GM23338 (cell line): ENCODE data around the gene RAB11FIP4. TPM values are rescaled to one million over a fixed set of nuclear protein-coding genes. Genes with fewer than 3 reads are reported as not detected.

Experiments used
- ATAC-seq: fragments of 200-7000 bp; cut with Tn5 transposase; 3 replicates; pipeline ENCODE4 v1.9.1; 2020
- DNase-seq: peaks from one replicate; pipeline ENCODE4 v3.0.0-alpha.2; 2015; ENCODE audit warnings: low spot score
- H2AFZ ChIP-seq: fragments of 200-600 bp; sonication (generic); 2 replicates; pipeline ENCODE4 v1.8.0; 2016; ENCODE audit warnings: antibody characterized with exemption, mild to moderate bottlenecking, moderate library complexity
- H3F3A ChIP-seq: fragments of 200-600 bp; sonication (generic); replicated peaks from 2 replicates; pipeline ENCODE4 v1.8.0; 2017; ENCODE audit warnings: antibody characterized with exemption, mixed run types, low read depth
- H3K27ac ChIP-seq: fragments of 200-600 bp; sonication (generic); 2 replicates; pipeline ENCODE4 v1.6.1; 2016; ENCODE audit warnings: low read depth
- H3K27me3 ChIP-seq: fragments of 200-600 bp; sonication (generic); 2 replicates; pipeline ENCODE4 v1.8.0; 2016; ENCODE audit warnings: mild to moderate bottlenecking, mixed run types, moderate library complexity; ENCODE audit not compliant: insufficient read depth
- H3K36me3 ChIP-seq: fragments of 200-600 bp; sonication (generic); 2 replicates; pipeline ENCODE4 v1.8.0; 2016; ENCODE audit warnings: mild to moderate bottlenecking; ENCODE audit not compliant: insufficient read depth
- H3K4me1 ChIP-seq: fragments of 200-600 bp; sonication (generic); 2 replicates; pipeline ENCODE4 v1.8.0; 2016; ENCODE audit warnings: mild to moderate bottlenecking, moderate library complexity; ENCODE audit not compliant: insufficient read depth
- H3K4me2 ChIP-seq: fragments of 200-600 bp; sonication (generic); 2 replicates; pipeline ENCODE4 v1.7.1; 2017; ENCODE audit warnings: mixed run types
- H3K4me3 ChIP-seq: fragments of 200-600 bp; sonication (generic); 2 replicates; pipeline ENCODE4 v1.6.1; 2016; ENCODE audit warnings: mixed run types
- H3K79me2 ChIP-seq: fragments of 200-600 bp; sonication (generic); replicated peaks from 2 replicates; pipeline ENCODE4 v1.8.0; 2017; ENCODE audit warnings: mild to moderate bottlenecking; ENCODE audit not compliant: insufficient read depth
- H3K9me2 ChIP-seq: fragments of 200-600 bp; sonication (generic); 2 replicates; pipeline ENCODE4 v1.8.0; 2017; ENCODE audit not compliant: insufficient read depth
- H4K20me1 ChIP-seq: fragments of 200-600 bp; sonication (generic); replicated peaks from 2 replicates; pipeline ENCODE4 v1.8.0; 2017; ENCODE audit warnings: mild to moderate bottlenecking; ENCODE audit not compliant: insufficient read depth
- H3K27ac Mint-ChIP-seq: 2 replicates; pipeline ENCODE4 v1.8.0; 2020; ENCODE audit warnings: inconsistent platforms, mild to moderate bottlenecking, moderate library complexity, mixed read lengths
- H3K27me3 Mint-ChIP-seq: 3 replicates; pipeline ENCODE4 v1.8.0; 2022; ENCODE audit warnings: low read depth, mild to moderate bottlenecking, moderate library complexity, mixed read lengths, inconsistent platforms; ENCODE audit not compliant: insufficient read depth, poor library complexity
- H3K36me3 Mint-ChIP-seq: 3 replicates; pipeline ENCODE4 v1.8.0; 2021; ENCODE audit warnings: low read depth, mild to moderate bottlenecking, inconsistent platforms, moderate library complexity, mixed read lengths
- H3K4me1 Mint-ChIP-seq: 3 replicates; pipeline ENCODE4 v1.8.0; 2020; ENCODE audit warnings: mild to moderate bottlenecking, inconsistent platforms, mixed read lengths
- H3K4me3 Mint-ChIP-seq: 3 replicates; pipeline ENCODE4 v1.8.0; 2021; ENCODE audit warnings: moderate library complexity, mild to moderate bottlenecking, inconsistent platforms, mixed read lengths
- H3K9me3 Mint-ChIP-seq: 3 replicates; pipeline ENCODE4 v1.8.0; 2020; ENCODE audit warnings: moderate library complexity, mild to moderate bottlenecking, inconsistent platforms, mixed read lengths
- CREB1 ChIP-seq: fragments of 250-450 bp; sonication (Bioruptor Pico); IDR thresholded peaks from 2 replicates; pipeline ENCODE4 v1.5.0; 2020; ENCODE audit warnings: low read depth, mild to moderate bottlenecking, moderate library complexity
- CTCF ChIP-seq, 2 experiments: fragments of 200-600 bp in 1 of 2; sonication (generic) in 1 of 2; conservative IDR thresholded peaks; 2 replicates each; pipeline versions ENCODE4 v1.5.1 to v1.6.1; 2016 to 2017; ENCODE audit warnings: antibody characterized with exemption in 2 of 2, low read depth in 2 of 2, mild to moderate bottlenecking in 2 of 2, moderate library complexity in 1 of 2
- ETS1 ChIP-seq: IDR thresholded peaks from 2 replicates; pipeline ENCODE4 v1.6.1; 2016; ENCODE audit warnings: antibody characterized with exemption
- EZH2 ChIP-seq: fragments of 200-600 bp; sonication (generic); IDR thresholded peaks from one replicate; pipeline ENCODE4 v1.8.0; 2017; ENCODE audit warnings: antibody characterized with exemption, mild to moderate bottlenecking, low read depth; ENCODE audit not compliant: unreplicated experiment
- EZH2phosphoT487 ChIP-seq: fragments of 200-600 bp; sonication (generic); IDR thresholded peaks from one replicate; pipeline ENCODE4 v1.8.1; 2018; ENCODE audit warnings: antibody characterized with exemption; ENCODE audit not compliant: unreplicated experiment
- JUNB ChIP-seq: IDR thresholded peaks from one replicate; pipeline ENCODE4 v1.6.1; 2016; ENCODE audit warnings: antibody characterized with exemption; ENCODE audit not compliant: unreplicated experiment
- NANOG ChIP-seq: IDR thresholded peaks from 2 replicates; pipeline ENCODE4 v1.6.1; 2016; ENCODE audit warnings: antibody characterized with exemption, borderline replicate concordance
- POLR2AphosphoS5 ChIP-seq: IDR thresholded peaks from 2 replicates; pipeline ENCODE4 v1.6.1; 2016; ENCODE audit warnings: antibody characterized with exemption, low read depth
- REST ChIP-seq: IDR thresholded peaks from one replicate; pipeline ENCODE4 v1.6.1; 2018; ENCODE audit warnings: antibody characterized with exemption; ENCODE audit not compliant: unreplicated experiment
- STAT1 ChIP-seq: IDR thresholded peaks from one replicate; pipeline ENCODE4 v1.6.1; 2016; ENCODE audit warnings: antibody characterized with exemption; ENCODE audit not compliant: unreplicated experiment
- ZNF114 ChIP-seq: fragments of 250-450 bp; sonication (Bioruptor Pico); IDR thresholded peaks from 2 replicates; pipeline ENCODE4 v1.5.0; 2020; ENCODE audit warnings: mild to moderate bottlenecking, moderate library complexity
- ZNF331 ChIP-seq: fragments of 250-450 bp; sonication (Bioruptor Pico); IDR thresholded peaks from 2 replicates; pipeline ENCODE4 v1.5.0; 2020; ENCODE audit warnings: low read depth, mild to moderate bottlenecking, moderate library complexity
- ZNF462 ChIP-seq: fragments of 250-450 bp; sonication (Bioruptor Pico); IDR thresholded peaks from 2 replicates; pipeline ENCODE4 v1.5.0; 2020; ENCODE audit warnings: mild to moderate bottlenecking, moderate library complexity
- polyA plus RNA-seq: library from polyadenylated mRNA; unstranded; fragments of >200 nt; fragmentation: Nextera tagmentation; extraction: Ambion mirVana; gene quantifications from 2 replicates; pipeline ENCODE4 v1.2.1, GENCODE V29; 2016
- total RNA-seq: library from RNA; depleted of rRNA; stranded (reverse); fragments of >200 nt; shearing (Covaris generic); gene quantifications from 2 replicates; pipeline ENCODE4 v1.2.3, GENCODE V29; 2014

The RAB11FIP4 gene
- total and polyA plus RNA-seq, 2 experiments from 2014 or later: 26.0 to 65.6 TPM

- H3K4me2 ChIP-seq: no peak overlapping the region
- H3K4me1 ChIP-seq: peaks cover 4% of the 10 kb centered on the region; the same call in 1 of the 2 replicates
- no peak overlapping the region for H3K4me3 ChIP-seq
- no peaks in the 10 kb centered on the region for H3K9me2 ChIP-seq
- Mint-ChIP-seq H3K27me3 (peaks cover 9% of the 10 kb centered on the region), H3K36me3 (no peaks in the 10 kb centered on the region), H3K4me1 (peaks cover 10% of the 10 kb centered on the region), H3K4me3 (no peak overlapping the region), H3K9me3 (no peaks in the 10 kb centered on the region; the same call in 2 of the 3 replicates), H3K27ac (no peak overlapping the region; the same call in 1 of the 2 replicates)
- no peaks in the 10 kb centered on the region for H3K27me3 ChIP-seq
- H2AFZ ChIP-seq: no peak overlapping the region
- H3K79me2 ChIP-seq: no peaks in the 10 kb centered on the region
- no peaks in the 10 kb centered on the region for H3K36me3 ChIP-seq
- no peak for DNase-seq
- TF ChIP-seq STAT1 (no peak), ZNF331 (CRISPR knock-in tag) (no peak), POLR2AphosphoS5 (no peak), ZNF462 (no peak), ETS1 (no peak), CTCF (conservative IDR thresholded peaks at IDR 0.05; ENCODE audit: low read depth in 2 of 2) (no peak), EZH2phosphoT487 (no peak), CREB1 (CRISPR knock-in tag) (no peak), REST (no peak), JUNB (no peak), EZH2 (no peak), NANOG (no peak), ZNF114 (no peak)
- H3F3A ChIP-seq: no peaks in the 10 kb centered on the region
- ATAC-seq: no peak
- no peak overlapping the region for H3K27ac ChIP-seq
- no peaks in the 10 kb centered on the region for H4K20me1 ChIP-seq
Observed at GRCh38 chr17:31459716-31460115, 68.2 kb downstream of the RAB11FIP4 start.
